Esophagus squamous epithelium (tissue), 4 donors: Measurements from ENCODE around the gene R3HDML.

Experiments
- CTCF ChIP-seq, 6 experiments: fragments of 450-650 bp in 4 of 6; fragments of 200-600 bp in 2 of 6; sonication (generic) in 2 of 6; IDR thresholded peaks; one replicate each; pipeline ENCODE4 v1.5.1; 2016 to 2019; ENCODE audit warnings: antibody characterized with exemption in 6 of 6, mild to moderate bottlenecking in 4 of 6, moderate library complexity in 4 of 6
- POLR2A ChIP-seq, 4 donors: fragments of 450-650 bp; IDR thresholded peaks; one replicate each; pipeline ENCODE4 v1.6.1; 2017; ENCODE audit warnings: antibody characterized with exemption in 4 of 4, mild to moderate bottlenecking in 4 of 4, moderate library complexity in 3 of 4

DNA sequence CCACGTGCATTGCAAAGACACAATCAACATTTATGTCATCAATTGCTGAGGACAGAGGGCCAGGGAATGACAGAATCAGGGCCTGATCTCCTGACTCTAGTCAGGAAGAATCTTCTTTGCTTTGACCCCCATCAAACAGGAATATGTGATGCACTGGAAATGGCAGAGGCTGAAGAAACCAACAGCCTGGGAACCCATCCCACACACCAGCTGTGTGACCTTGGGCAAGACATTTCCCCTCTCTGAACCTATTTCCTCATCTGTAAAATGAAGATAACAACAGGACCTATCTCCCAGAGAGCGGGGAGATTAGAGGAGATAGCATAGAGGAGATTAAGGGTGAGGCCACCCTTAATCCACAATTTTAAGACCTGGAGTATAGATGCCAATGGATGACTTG is 20.2 kb downstream of the R3HDML start:
- TF ChIP-seq CTCF (IDR thresholded peaks at IDR 0.05) (no peak), POLR2A (IDR thresholded peaks at IDR 0.05) (no peak)
